HG02870 (cell line): ENCODE results near the gene CLEC2L.
"Not testable (repeated sequence)": the region's sequence is repeated elsewhere in the genome, so short reads cannot be mapped to it uniquely, and the experiment has no call there.

Experiments used
- ATAC-seq: cut with Tn5 transposase; IDR thresholded peaks from one replicate; pipeline ENCODE4 v1.9.1; 2021; ENCODE audit warnings: mild to moderate bottlenecking, moderate library complexity; ENCODE audit not compliant: unreplicated experiment

The CLEC2L gene

GRCh38 chr7:139553991-139554700 is 30.7 kb downstream of the CLEC2L start:
- ATAC-seq: not testable (repeated sequence)

- no peak for ATAC-seq
Measured at GRCh38 chr7:139557857-139558581, 34.5 kb downstream of the CLEC2L start.

- ATAC-seq: no peak
Measured at GRCh38 chr7:139559364-139560105, 36.0 kb downstream of the CLEC2L start.

- ATAC-seq: no peak
Measured at GRCh38 chr7:139560199-139560598, 36.7 kb downstream of the CLEC2L start.

- no peak for ATAC-seq
Measured at GRCh38 chr7:139560678-139561077, 37.2 kb downstream of the CLEC2L start.

GRCh38 chr7:139562491-139562890 is 39.0 kb downstream of the CLEC2L start:
- ATAC-seq: no peak

GRCh38 chr7:139562961-139563565 is 39.6 kb downstream of the CLEC2L start:
- no peak for ATAC-seq

- no peak for ATAC-seq
Measured at GRCh38 chr7:139563856-139564255, 40.4 kb downstream of the CLEC2L start.

- ATAC-seq: no peak
Measured at GRCh38 chr7:139566075-139566474, 42.6 kb downstream of the CLEC2L start.

- ATAC-seq: no peak
Measured at GRCh38 chr7:139566736-139567646, 43.5 kb downstream of the CLEC2L start.

- ATAC-seq: no peak
Measured at GRCh38 chr7:139567647-139568345, 44.3 kb downstream of the CLEC2L start.

GRCh38 chr7:139568346-139568675 is 44.8 kb downstream of the CLEC2L start:
- no peak for ATAC-seq

- no peak for ATAC-seq
Measured at GRCh38 chr7:139568813-139569490, 45.5 kb downstream of the CLEC2L start.

- no peak for ATAC-seq
Measured at GRCh38 chr7:139570119-139570518, 46.6 kb downstream of the CLEC2L start.

GRCh38 chr7:139570626-139571025 is 47.1 kb downstream of the CLEC2L start:
- ATAC-seq: no peak

- ATAC-seq: no peak
Measured at GRCh38 chr7:139571190-139571589, 47.7 kb downstream of the CLEC2L start.

GRCh38 chr7:139571651-139572050 is 48.2 kb downstream of the CLEC2L start:
- no peak for ATAC-seq

- ATAC-seq: no peak
Measured at GRCh38 chr7:139572071-139572470, 48.6 kb downstream of the CLEC2L start.

- no peak for ATAC-seq
Measured at GRCh38 chr7:139572704-139573385, 49.4 kb downstream of the CLEC2L start.
